Fibroblast of mammary gland (primary cell): Measurements from ENCODE around the gene PIEZO1.

ENCODE experiments used
- DNase-seq: peaks from one replicate; pipeline ENCODE4 v3.0.0-alpha.2; 2010; ENCODE audit warnings: low read depth
- H3K4me3 ChIP-seq: 2 replicates; pipeline ENCODE4 v1.5.1; 2011; ENCODE audit warnings: low read depth, mild to moderate bottlenecking, low read length, moderate library complexity; ENCODE audit not compliant: control insufficient read depth
- CTCF ChIP-seq: conservative IDR thresholded peaks from 2 replicates; pipeline ENCODE4 v1.5.1; 2011; ENCODE audit warnings: low read depth, low read length, inconsistent platforms; ENCODE audit not compliant: control insufficient read depth, insufficient read depth

The PIEZO1 gene

DNA sequence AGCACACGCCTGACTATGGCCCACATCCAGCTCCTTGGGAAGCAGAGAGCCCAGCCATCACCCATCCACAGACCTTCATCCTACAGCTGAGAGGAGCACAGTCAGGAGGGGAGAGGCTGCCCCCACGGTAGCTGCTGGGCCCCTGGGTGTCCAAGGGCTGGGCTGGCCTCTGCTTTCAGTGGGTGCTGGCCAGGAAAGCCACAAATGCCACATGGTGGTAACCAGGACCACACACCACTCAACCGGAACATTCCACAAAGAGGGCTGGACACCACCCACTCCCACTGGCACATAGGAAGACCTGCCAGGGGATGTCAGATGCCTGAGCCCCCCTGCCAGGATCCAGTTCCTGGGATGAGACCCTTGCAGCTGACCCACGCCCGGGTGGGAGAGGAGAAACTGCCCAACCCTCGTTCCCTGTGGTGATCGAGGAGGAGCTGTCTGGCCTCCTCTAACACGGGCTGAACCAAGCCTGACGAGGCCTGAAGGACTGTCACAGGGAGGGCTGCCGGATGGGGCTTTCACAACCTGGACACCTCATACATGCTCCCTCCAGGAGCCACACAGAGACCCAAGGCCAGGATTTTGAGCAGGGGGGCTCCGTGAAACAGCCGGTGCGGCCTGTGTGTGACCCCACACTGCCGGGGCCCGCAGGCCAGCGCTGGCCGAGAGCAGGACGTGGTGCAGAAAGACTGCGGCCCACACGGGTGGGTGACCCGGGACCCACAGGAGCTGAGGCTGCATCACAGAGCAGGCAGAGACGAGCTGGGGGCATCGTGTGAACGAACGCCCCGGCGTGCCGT, 30.7 kb downstream of the PIEZO1 start:
- no peak for TF ChIP-seq CTCF
- no peak for DNase-seq
- H3K4me3 ChIP-seq = no peak overlapping the region

GRCh38 chr16:88753602-88754001, 31.4 kb downstream of the PIEZO1 start:
- no peak overlapping the region for H3K4me3 ChIP-seq
- TF ChIP-seq CTCF = no peak
- no peak for DNase-seq

- H3K4me3 ChIP-seq = no peak overlapping the region
- no peak for TF ChIP-seq CTCF
- DNase-seq = no peak
Measured at GRCh38 chr16:88753191-88753590, 31.8 kb downstream of the PIEZO1 start.

DNA sequence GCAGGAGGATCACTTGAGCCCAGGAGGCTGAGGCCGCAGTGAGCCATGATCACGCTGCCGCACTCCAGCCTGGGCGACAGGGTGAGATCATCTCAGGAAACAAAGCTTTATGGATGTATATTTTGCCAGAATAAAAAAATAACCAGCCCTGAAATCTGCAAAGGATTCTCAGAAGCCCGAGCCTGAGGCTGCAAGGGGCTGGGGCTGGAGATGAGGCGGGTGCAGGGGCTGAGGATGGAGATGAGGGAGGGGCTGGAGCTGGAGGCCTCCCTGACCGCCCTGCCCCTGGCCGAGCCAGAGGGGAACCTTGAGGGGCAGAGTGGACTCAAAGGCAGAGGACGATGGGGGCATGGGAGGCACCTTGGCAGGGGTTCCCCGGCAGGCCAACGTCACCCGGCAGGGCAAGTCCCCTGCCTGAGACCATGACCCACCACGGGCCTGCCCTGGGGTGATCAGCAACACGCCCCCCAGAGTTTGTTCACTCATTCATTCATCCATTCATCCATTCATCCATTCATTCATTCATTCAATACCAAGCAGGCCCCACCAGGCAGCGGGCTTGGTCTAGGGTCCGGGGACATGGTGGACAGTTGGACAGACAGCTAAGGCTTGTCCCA, 32.5 kb downstream of the PIEZO1 start:
- no peak overlapping the region for H3K4me3 ChIP-seq
- no peak for TF ChIP-seq CTCF
- DNase-seq = no peak

- no peak for TF ChIP-seq CTCF
- H3K4me3 ChIP-seq = no peak overlapping the region
- DNase-seq = no peak
Measured at GRCh38 chr16:88750854-88751253, 34.2 kb downstream of the PIEZO1 start.

DNA sequence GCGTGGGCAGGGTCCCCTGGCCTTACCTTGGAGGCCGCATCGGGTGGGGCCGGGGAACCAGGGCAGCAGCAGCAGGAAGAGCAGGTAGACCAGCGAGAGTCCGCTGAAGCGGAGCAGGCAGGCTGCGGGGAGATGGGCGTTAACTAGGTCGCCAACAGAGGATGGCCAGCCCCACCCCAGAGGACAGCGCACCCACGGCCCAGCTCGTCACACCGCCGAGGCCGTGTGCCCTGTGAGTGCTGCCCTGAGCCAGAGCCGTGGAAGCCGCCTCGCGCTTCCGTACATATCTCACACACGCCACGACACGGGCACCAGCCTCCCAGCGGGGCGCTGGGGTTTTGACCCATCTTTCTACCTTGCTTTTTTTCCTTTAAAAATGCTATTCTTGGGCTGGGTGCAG, 35.7 kb downstream of the PIEZO1 start:
- TF ChIP-seq CTCF = no peak

More for the DNA sequence above, 35.7 kb downstream of the PIEZO1 start:
- DNase-seq = no peak
- H3K4me3 ChIP-seq = no peak overlapping the region
